Endothelial cell of umbilical vein (primary cell): Measurements from ENCODE around the gene PRUNE1. TPM values are rescaled to one million over a fixed set of nuclear protein-coding genes. Genes with fewer than 3 reads are reported as not detected.

Experiments
- BruUV-seq: library from RNA; stranded (reverse); fragments of 400-500 nt; replicated peaks from 2 replicates; lab custom pipeline; 2021; lab: Mats Ljungman, UMichigan
- CTCF ChIA-PET: fragments of 300-600, 350-600 bp; sonication (Branson Sonifier 250); formaldehyde crosslinking; loops from one replicate; lab custom pipeline; 2021; ENCODE audit warnings: antibody characterized with exemption, inconsistent platforms; lab: Charles Lee
- POLR2A ChIA-PET: fragments of 300-600, 350-600 bp; sonication (Branson Sonifier 250); formaldehyde crosslinking; loops from one replicate; lab custom pipeline; 2021; ENCODE audit warnings: antibody characterized with exemption, inconsistent platforms; lab: Charles Lee
- DNase-seq: peaks from one replicate; pipeline ENCODE4 v3.0.0-alpha.2; 2011; ENCODE audit warnings: low read depth, low spot score
- FAIRE-seq: peaks from 2 replicates; lab custom pipeline; 2011; peaks lifted over from hg19 to GRCh38; lab: Jason Lieb, UNC
- H2AFZ ChIP-seq: 2 replicates; pipeline ENCODE4 v1.6.0; 2012; ENCODE audit warnings: low read depth, low read length, control low read depth, inconsistent platforms
- H3K27ac ChIP-seq: 2 replicates; pipeline ENCODE4 v1.5.1; 2011; ENCODE audit warnings: low read depth, mild to moderate bottlenecking, control low read depth, low read length, moderate library complexity; ENCODE audit not compliant: insufficient read depth
- H3K27me3 ChIP-seq, 2 experiments: 2 replicates each; pipeline versions ENCODE4 v1.6.0 to v1.6.1; 2011; ENCODE audit warnings: low read length in 2 of 2, mixed read lengths in 1 of 2; ENCODE audit not compliant: control insufficient read depth in 2 of 2, insufficient read depth in 2 of 2
- H3K36me3 ChIP-seq, 2 experiments: 2 replicates in 1 of 2; 3 replicates in 1 of 2; pipeline ENCODE4 v1.5.1; 2011; ENCODE audit warnings: low read length in 2 of 2, mild to moderate bottlenecking in 1 of 2, moderate library complexity in 1 of 2; ENCODE audit not compliant: control insufficient read depth in 2 of 2, insufficient read depth in 2 of 2; ENCODE audit errors: extremely low read depth in 1 of 2
- H3K4me1 ChIP-seq: 3 replicates; pipeline ENCODE4 v1.5.1; 2011; ENCODE audit warnings: mild to moderate bottlenecking, low read length; ENCODE audit not compliant: control insufficient read depth, insufficient read depth; ENCODE audit errors: extremely low read depth
- H3K4me2 ChIP-seq: 2 replicates; pipeline ENCODE4 v1.6.1; 2011; ENCODE audit warnings: low read length, control low read depth, mixed read lengths; ENCODE audit not compliant: insufficient read depth
- H3K4me3 ChIP-seq, 3 experiments: fragments of 200-600 bp in 1 of 3; sonication (generic), shearing (Covaris generic) in 1 of 3; replicated peaks in 1 of 3; 2 replicates each; pipeline ENCODE4 v1.5.1; 2011 to 2016; ENCODE audit warnings: control low read depth in 3 of 3, low read length in 3 of 3, mild to moderate bottlenecking in 2 of 3, inconsistent platforms in 1 of 3, low read depth in 1 of 3, moderate library complexity in 1 of 3; ENCODE audit not compliant: insufficient read depth in 1 of 3
- H3K79me2 ChIP-seq: 2 replicates; pipeline ENCODE4 v1.6.0; 2012; ENCODE audit warnings: low read length, inconsistent platforms; ENCODE audit not compliant: control insufficient read depth, insufficient read depth
- H3K9ac ChIP-seq: replicated peaks from 2 replicates; pipeline ENCODE3; 2011; ENCODE audit warnings: low read length, control low read depth; ENCODE audit not compliant: insufficient read depth; ENCODE audit errors: extremely low read depth
- H3K9me1 ChIP-seq: replicated peaks from 3 replicates; pipeline ENCODE4 v1.6.0; 2011; ENCODE audit warnings: mild to moderate bottlenecking, low read length; ENCODE audit not compliant: control insufficient read depth, insufficient read depth; ENCODE audit errors: extremely low read depth
- H3K9me3 ChIP-seq: replicated peaks from 2 replicates; pipeline ENCODE4 v1.5.1; 2012; ENCODE audit warnings: low read length, inconsistent platforms; ENCODE audit not compliant: control insufficient read depth, insufficient read depth
- H4K20me1 ChIP-seq: replicated peaks from 2 replicates; pipeline ENCODE3; 2011; ENCODE audit warnings: mild to moderate bottlenecking, low read length; ENCODE audit not compliant: control insufficient read depth, insufficient read depth; ENCODE audit errors: extremely low read depth
- EZH2 ChIP-seq: IDR thresholded peaks from 2 replicates; pipeline ENCODE4 v1.6.1; 2012; ENCODE audit warnings: borderline replicate concordance, low read depth, mild to moderate bottlenecking, moderate library complexity, low read length, inconsistent platforms; ENCODE audit not compliant: severe bottlenecking
- FOS ChIP-seq: IDR thresholded peaks from 2 replicates; pipeline ENCODE4 v1.6.1; 2011; ENCODE audit warnings: mild to moderate bottlenecking, low read length, moderate library complexity, borderline replicate concordance; ENCODE audit not compliant: insufficient read depth
- GATA2 ChIP-seq: IDR thresholded peaks from 2 replicates; pipeline ENCODE4 v1.7.0; 2011; ENCODE audit warnings: low read depth, mild to moderate bottlenecking, moderate library complexity, mixed read lengths, low read length; ENCODE audit not compliant: insufficient read length, insufficient read depth
- JUN ChIP-seq: IDR thresholded peaks from 2 replicates; pipeline ENCODE4 v1.6.1; 2011; ENCODE audit warnings: borderline replicate concordance, low read depth; ENCODE audit not compliant: insufficient read length, insufficient read depth
- MAX ChIP-seq: IDR thresholded peaks from 2 replicates; pipeline ENCODE4 v1.6.1; 2011; ENCODE audit not compliant: insufficient read depth, insufficient read length
- MYC ChIP-seq: IDR thresholded peaks from one replicate; pipeline ENCODE4 v1.6.1; 2011; ENCODE audit warnings: mild to moderate bottlenecking, low read depth, low read length
- POLR2A ChIP-seq: IDR thresholded peaks from 2 replicates; pipeline ENCODE4 v1.6.1; 2012; ENCODE audit warnings: low read depth, mild to moderate bottlenecking, control low read depth, low read length
- POLR2AphosphoS5 ChIP-seq: IDR thresholded peaks from 2 replicates; pipeline ENCODE4 v1.6.1; 2012; ENCODE audit warnings: low read depth, mild to moderate bottlenecking, control low read depth, low read length, moderate library complexity; ENCODE audit not compliant: insufficient read depth
- dilution Hi-C: fragments of 300-500 bp; cut with MboI; formaldehyde crosslinking; loops from one replicate; pipeline ENCODE4 v1.15.0; 2019; ENCODE audit warnings: low sequenced_read_pairs; ENCODE audit not compliant: extremely low pct_ligation_motif_present
- intact Hi-C: fragments of 100-400 bp; cut with micrococcal nuclease; formaldehyde crosslinking; loops from one replicate; pipeline ENCODE4 v1.10.0; 2022
- polyA plus RNA-seq, 4 experiments: library from polyadenylated mRNA; depleted of rRNA in 3 of 4; stranded (reverse) in 3 of 4; unstranded in 1 of 4; fragments of >200 nt; gene quantifications; 2 replicates each; pipeline versions ENCODE4 v1.2.1 to v1.2.3, GENCODE V29; 2011 to 2012; ENCODE audit warnings: missing spikeins in 1 of 4
- total RNA-seq: library from RNA; stranded (reverse); gene quantifications from 2 replicates; pipeline ENCODE4 v1.2.3, GENCODE V29; 2021
- TF ChIP-seq, protein P1 (sequence below), 2 donors: IDR thresholded peaks; 1 replicate in 1 of 2; 2 replicates in 1 of 2; pipeline ENCODE4 v1.5.1; 2011; ENCODE audit warnings: low read length in 2 of 2, mild to moderate bottlenecking in 2 of 2, moderate library complexity in 2 of 2, control low read depth in 1 of 2, inconsistent platforms in 1 of 2, low read depth in 1 of 2; ENCODE audit not compliant: insufficient read depth in 1 of 2; ENCODE audit errors: extremely low read depth in 1 of 2

Gene PRUNE1
- total and polyA plus RNA-seq, 2 donors (not counting 3 experiments of a cell fraction or from before 2014, with no cell fraction given), result 8.6 to 17.5 TPM

DNA sequence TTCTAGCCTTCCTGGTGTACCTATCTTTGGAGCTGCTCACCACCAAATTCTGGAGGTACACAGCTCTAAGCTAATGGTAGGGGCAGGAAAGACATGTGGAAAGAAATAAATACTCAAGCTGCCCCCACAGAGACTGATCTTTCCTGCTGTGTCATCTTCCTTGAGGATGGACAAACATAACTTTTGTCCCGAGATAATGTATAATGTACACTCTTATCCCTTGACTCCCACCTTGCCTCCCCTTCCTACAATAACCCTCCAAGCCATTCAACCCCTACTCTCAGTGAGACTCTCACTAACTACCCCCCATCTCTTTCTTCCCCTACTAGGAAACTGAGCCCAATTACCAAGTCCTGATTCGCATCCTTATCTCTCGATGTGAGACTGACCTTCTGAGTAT lies 14.0 kb upstream of the PRUNE1 start:
- POLR2A ChIA-PET, result no interaction called here
- intact Hi-C loops (no loop called here), dilution Hi-C loops (no loop called here)
- BruUV-seq, result no TSS peak
- FAIRE-seq, result no peak
- Histone ChIP-seq H3K4me1 (peaks cover 5% of the 10 kb centered on the region), H3K9me1 (no peaks in the 10 kb centered on the region), H3K4me3 (no peak overlapping the region), H3K4me2 (no peak overlapping the region), H3K9ac (no peak overlapping the region), H4K20me1 (no peaks in the 10 kb centered on the region), H3K36me3 (peaks cover 0 to 11% of the 10 kb centered on the region in 2 experiments), H3K79me2 (no peaks in the 10 kb centered on the region), H2AFZ (no peak overlapping the region), H3K27me3 (no peaks in the 10 kb centered on the region), H3K9me3 (no peaks in the 10 kb centered on the region), H3K27ac (no peak overlapping the region)
- no peak for DNase-seq
- CTCF ChIA-PET, result interaction anchor here (1.1 to 12.3 kb wide), 7 partner anchors 12 to 807 kb away, joined by 3 to 278 read pairs (median 4); partner anchors contain the start of genes ANXA9, CERS2 and MINDY1
- no peak for TF ChIP-seq EZH2
- no peak for TF ChIP-seq JUN
- no peak for TF ChIP-seq MYC
- TF ChIP-seq GATA2, result no peak

DNA sequence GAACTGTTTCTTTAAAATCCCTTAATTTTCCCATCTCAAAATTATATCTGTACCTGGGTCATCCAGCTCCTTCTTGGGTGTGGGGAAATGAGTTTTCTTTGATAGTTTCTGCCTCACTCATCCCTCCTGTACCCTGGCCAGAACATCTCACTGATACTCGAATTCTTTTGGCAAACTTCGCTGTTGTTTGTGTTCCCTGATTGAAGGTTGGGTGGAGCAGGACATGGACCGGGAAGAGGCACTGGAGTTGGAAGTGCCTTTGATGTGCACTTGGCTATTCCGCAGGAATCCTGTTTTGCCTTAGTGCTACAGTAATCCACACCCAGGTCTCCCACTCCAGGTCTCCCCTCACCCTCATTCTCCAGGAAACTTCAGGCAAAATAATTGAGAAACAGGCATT lies 12.8 kb upstream of the PRUNE1 start:
- DNase-seq, result no peak
- no peaks in the 10 kb centered on the region for H3K27me3 ChIP-seq
- no peaks in the 10 kb centered on the region for H3K9me1 ChIP-seq
- peaks cover 11% of the 10 kb centered on the region for H3K4me1 ChIP-seq
- peaks cover 0 to 11% of the 10 kb centered on the region in 2 experiments for H3K36me3 ChIP-seq
- no peak overlapping the region for H3K9ac ChIP-seq
- peak overlapping the region; percentile 15 for H2AFZ ChIP-seq
- dilution Hi-C loops (no loop called here), intact Hi-C loops (loop anchor here (1.0 kb wide), 1 partner anchor 16 kb away; no protein-coding TSS in a partner anchor)
- H3K4me3 ChIP-seq, result no peak overlapping the region
- FAIRE-seq, result no peak
- TF ChIP-seq EZH2 (no peak), MAX (no peak), POLR2AphosphoS5 (no peak), FOS (no peak), POLR2A (no peak), JUN (no peak), MYC (no peak), GATA2 (no peak)
- TF ChIP-seq, protein P1, sequence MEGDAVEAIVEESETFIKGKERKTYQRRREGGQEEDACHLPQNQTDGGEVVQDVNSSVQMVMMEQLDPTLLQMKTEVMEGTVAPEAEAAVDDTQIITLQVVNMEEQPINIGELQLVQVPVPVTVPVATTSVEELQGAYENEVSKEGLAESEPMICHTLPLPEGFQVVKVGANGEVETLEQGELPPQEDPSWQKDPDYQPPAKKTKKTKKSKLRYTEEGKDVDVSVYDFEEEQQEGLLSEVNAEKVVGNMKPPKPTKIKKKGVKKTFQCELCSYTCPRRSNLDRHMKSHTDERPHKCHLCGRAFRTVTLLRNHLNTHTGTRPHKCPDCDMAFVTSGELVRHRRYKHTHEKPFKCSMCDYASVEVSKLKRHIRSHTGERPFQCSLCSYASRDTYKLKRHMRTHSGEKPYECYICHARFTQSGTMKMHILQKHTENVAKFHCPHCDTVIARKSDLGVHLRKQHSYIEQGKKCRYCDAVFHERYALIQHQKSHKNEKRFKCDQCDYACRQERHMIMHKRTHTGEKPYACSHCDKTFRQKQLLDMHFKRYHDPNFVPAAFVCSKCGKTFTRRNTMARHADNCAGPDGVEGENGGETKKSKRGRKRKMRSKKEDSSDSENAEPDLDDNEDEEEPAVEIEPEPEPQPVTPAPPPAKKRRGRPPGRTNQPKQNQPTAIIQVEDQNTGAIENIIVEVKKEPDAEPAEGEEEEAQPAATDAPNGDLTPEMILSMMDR (IDR thresholded peaks at IDR 0.05; ENCODE audit: extremely low read depth in 1 of 2, insufficient read depth in 1 of 2, low read depth in 1 of 2, low read length in 2 of 2), result no peak
- H3K27ac ChIP-seq, result no peak overlapping the region
- H3K9me3 ChIP-seq, result no peaks in the 10 kb centered on the region
- no TSS peak for BruUV-seq
- no peaks in the 10 kb centered on the region for H3K79me2 ChIP-seq
- POLR2A ChIA-PET, result interaction anchor here (0.9 kb wide), 1 partner anchor 11 kb away, joined by 4 read pairs; the partner anchor contains the start of gene MINDY1
- H3K4me2 ChIP-seq, result no peak overlapping the region
- no peaks in the 10 kb centered on the region for H4K20me1 ChIP-seq
- CTCF ChIA-PET, result interaction anchor here (0.8 to 12.3 kb wide), 27 partner anchors 11 to 808 kb away, joined by 3 to 278 read pairs (median 5); partner anchors contain the start of genes ANXA9, BNIPL, C1orf56 and CERS2
